Fibroblast of lung (primary cell): Measurements from ENCODE around the gene B3GNT2. TPM values are rescaled to one million over a fixed set of nuclear protein-coding genes. Genes with fewer than 3 reads are reported as not detected.

Experiments used
- DNase-seq, 2 donors: peaks; one replicate each; pipeline versions ENCODE4 v3.0.0 to v3.0.0-alpha.2; 2010; ENCODE audit warnings: low read depth in 2 of 2
- H2AFZ ChIP-seq: 2 replicates; pipeline ENCODE4 v1.5.1; 2012; ENCODE audit warnings: low read length, control low read depth, inconsistent platforms
- H3K27ac ChIP-seq: 2 replicates; pipeline ENCODE4 v1.5.1; 2011; ENCODE audit warnings: low read length, control low read depth; ENCODE audit not compliant: insufficient read depth
- H3K27me3 ChIP-seq: 2 replicates; pipeline ENCODE4 v1.5.1; 2011; ENCODE audit warnings: mild to moderate bottlenecking, low read length; ENCODE audit not compliant: control insufficient read depth, insufficient read depth
- H3K36me3 ChIP-seq: 2 replicates; pipeline ENCODE4 v1.5.1; 2011; ENCODE audit warnings: low read length; ENCODE audit not compliant: control insufficient read depth, insufficient read depth
- H3K4me1 ChIP-seq: 2 replicates; pipeline ENCODE4 v1.5.1; 2011; ENCODE audit warnings: low read length; ENCODE audit not compliant: control insufficient read depth, insufficient read depth; ENCODE audit errors: extremely low read depth
- H3K4me2 ChIP-seq: 2 replicates; pipeline ENCODE4 v1.5.1; 2011; ENCODE audit warnings: low read length, control low read depth; ENCODE audit not compliant: insufficient read depth; ENCODE audit errors: extremely low read depth
- H3K4me3 ChIP-seq, 4 experiments: fragments of 200-600 bp in 1 of 4; sonication (generic) in 1 of 4; replicated peaks in 1 of 4; 2 replicates each; pipeline ENCODE4 v1.5.1; 2011 to 2016; ENCODE audit warnings: low read length in 4 of 4, low read depth in 3 of 4, mild to moderate bottlenecking in 3 of 4, control low read depth in 2 of 4, inconsistent platforms in 1 of 4, mixed read lengths in 1 of 4; ENCODE audit not compliant: insufficient read depth in 1 of 4; ENCODE audit errors: control extremely low read depth in 1 of 4
- H3K79me2 ChIP-seq: 2 replicates; pipeline ENCODE4 v1.5.1; 2012; ENCODE audit warnings: mild to moderate bottlenecking, low read length, inconsistent platforms; ENCODE audit not compliant: control insufficient read depth, insufficient read depth
- H3K9ac ChIP-seq: 2 replicates; pipeline ENCODE4 v1.5.1; 2011; ENCODE audit warnings: mild to moderate bottlenecking, low read length, control low read depth; ENCODE audit not compliant: insufficient read depth
- H3K9me3 ChIP-seq: 2 replicates; pipeline ENCODE4 v1.5.1; 2012; ENCODE audit warnings: low read depth, low read length; ENCODE audit not compliant: control insufficient read depth, insufficient read depth
- H4K20me1 ChIP-seq: 2 replicates; pipeline ENCODE4 v1.5.1; 2011; ENCODE audit warnings: low read length; ENCODE audit not compliant: control insufficient read depth, insufficient read depth; ENCODE audit errors: extremely low read depth
- CTCF ChIP-seq, 2 donors: IDR thresholded peaks in 1 of 2; conservative IDR thresholded peaks in 1 of 2; 1 replicate in 1 of 2; 2 replicates in 1 of 2; pipeline ENCODE4 v1.5.1; 2011 to 2012; ENCODE audit warnings: low read length in 2 of 2, control low read depth in 1 of 2, inconsistent platforms in 1 of 2, low read depth in 1 of 2, mild to moderate bottlenecking in 1 of 2
- EZH2 ChIP-seq: IDR thresholded peaks from 2 replicates; pipeline ENCODE4 v1.5.1; 2012; ENCODE audit warnings: low read length, control low read depth, mild to moderate bottlenecking; ENCODE audit errors: missing control alignments
- polyA plus RNA-seq, 2 donors: library from polyadenylated mRNA; depleted of rRNA in 1 of 2; stranded (reverse) in 1 of 2; unstranded in 1 of 2; fragments of >200 nt; gene quantifications; 2 replicates each; pipeline ENCODE4 v1.2.1, GENCODE V29; 2011 to 2012; ENCODE audit warnings: missing spikeins in 1 of 2
- total RNA-seq: library from RNA; depleted of rRNA; stranded (reverse); fragments of >200 nt; gene quantifications from 2 replicates; pipeline ENCODE4 v1.2.1, GENCODE V29; 2014

The B3GNT2 gene
- total and polyA plus RNA-seq, 2 donors (not counting 1 experiment from before 2014, with no cell fraction given): 13.0 to 13.4 TPM

DNA sequence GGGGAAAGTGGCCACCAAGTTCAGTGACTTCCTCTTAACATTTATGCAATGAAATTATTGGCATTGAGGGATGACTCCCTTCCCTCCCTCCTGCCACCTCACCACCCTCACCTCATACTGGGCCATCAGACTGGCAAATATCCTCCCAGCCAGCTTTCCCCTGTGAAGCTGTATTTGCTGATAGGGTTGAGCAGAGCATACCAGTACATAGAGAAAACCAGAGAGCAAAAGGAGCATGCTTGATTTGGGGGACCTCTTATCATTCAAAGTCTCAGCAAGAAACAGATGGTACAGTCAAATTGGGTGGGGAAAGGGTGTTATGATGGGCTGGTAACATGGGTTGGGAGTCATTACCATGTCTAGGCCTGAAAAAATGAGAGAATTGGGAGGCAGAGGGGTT, 19.1 kb upstream of the B3GNT2 start:
- H3K4me3 ChIP-seq: no peak overlapping the region

DNA sequence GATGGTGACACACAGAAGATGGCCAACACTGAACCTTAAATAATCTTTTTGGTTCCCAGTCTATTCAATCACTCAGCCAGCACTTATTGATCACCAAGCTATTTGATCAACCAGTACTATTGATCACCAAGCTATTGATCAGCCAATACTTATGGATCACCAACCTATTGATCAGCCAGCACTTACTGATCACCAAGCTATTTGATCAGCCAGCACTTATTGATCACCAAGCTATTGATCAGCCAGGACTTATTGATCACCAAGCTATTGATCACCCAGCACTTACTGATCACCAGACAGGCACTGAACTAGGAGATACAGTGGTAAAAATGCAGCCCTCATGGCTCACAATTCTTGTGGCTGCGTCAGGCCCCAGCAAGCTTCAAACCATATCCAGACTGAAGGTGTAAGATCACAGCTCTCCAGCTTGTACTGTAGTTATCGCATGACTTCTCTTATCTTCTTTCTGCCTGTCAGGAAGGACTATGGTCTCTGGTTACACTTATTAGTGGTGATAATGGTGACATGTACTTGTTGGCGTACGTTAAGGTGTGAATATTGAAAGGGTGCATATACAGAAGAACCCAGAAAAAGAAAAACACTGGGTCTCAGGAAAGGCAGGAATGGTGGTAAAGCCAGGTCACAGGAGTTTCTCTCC, 18.4 kb upstream of the B3GNT2 start:
- Histone ChIP-seq H3K4me2 (no peak overlapping the region), H3K9me3 (no peaks in the 10 kb centered on the region), H3K27ac (no peak overlapping the region), H3K4me3 (no peak overlapping the region), H3K4me1 (no peaks in the 10 kb centered on the region), H3K36me3 (no peaks in the 10 kb centered on the region), H3K27me3 (no peaks in the 10 kb centered on the region), H4K20me1 (no peaks in the 10 kb centered on the region), H3K79me2 (no peaks in the 10 kb centered on the region), H3K9ac (no peak overlapping the region), H2AFZ (no peak overlapping the region)
- no peak for DNase-seq
- TF ChIP-seq EZH2 (no peak), CTCF (conservative IDR thresholded peaks at IDR 0.05 in 1 of 2, IDR thresholded peaks at IDR 0.05 in 1 of 2; ENCODE audit: low read depth in 1 of 2, low read length in 2 of 2) (no peak)

More for the DNA sequence above, 19.1 kb upstream of the B3GNT2 start:
- Histone ChIP-seq H3K79me2 (no peaks in the 10 kb centered on the region), H3K9me3 (no peaks in the 10 kb centered on the region), H3K9ac (no peak overlapping the region), H3K4me2 (no peak overlapping the region), H3K36me3 (no peaks in the 10 kb centered on the region), H2AFZ (no peak overlapping the region), H3K27me3 (no peaks in the 10 kb centered on the region), H3K27ac (no peak overlapping the region), H3K4me1 (no peaks in the 10 kb centered on the region), H4K20me1 (no peaks in the 10 kb centered on the region)
- no peak for DNase-seq
- TF ChIP-seq EZH2: no peak
- TF ChIP-seq CTCF (conservative IDR thresholded peaks at IDR 0.05 in 1 of 2, IDR thresholded peaks at IDR 0.05 in 1 of 2; ENCODE audit: low read depth in 1 of 2, low read length in 2 of 2): no peak

DNA sequence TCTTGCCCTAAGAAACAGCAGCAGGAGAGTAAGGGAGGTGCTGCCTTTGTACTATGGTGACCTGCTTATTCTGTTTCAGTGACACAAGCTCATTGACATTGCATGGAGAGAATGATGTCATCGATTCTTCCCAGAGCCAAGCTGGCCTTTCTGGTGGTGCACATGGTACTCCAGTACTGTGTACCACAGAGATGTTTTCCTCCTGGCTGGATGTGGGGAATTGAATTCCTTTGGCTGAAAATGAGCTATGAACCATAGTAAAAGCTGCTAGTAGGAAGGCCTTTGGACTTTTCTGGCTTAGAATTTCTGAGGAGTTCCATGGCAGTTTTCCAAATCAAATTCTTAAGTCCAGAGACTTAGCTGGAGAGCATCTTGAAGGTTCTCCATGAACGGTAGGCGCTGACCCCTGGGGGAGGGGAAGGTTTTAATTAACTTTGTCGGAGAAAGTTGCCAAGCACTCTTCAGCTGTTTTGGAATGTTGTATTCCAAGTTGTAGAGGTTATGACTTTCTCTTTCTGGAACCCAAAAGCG, 17.1 kb upstream of the B3GNT2 start:
- H4K20me1 ChIP-seq: no peaks in the 10 kb centered on the region
- no peaks in the 10 kb centered on the region for H3K36me3 ChIP-seq
- TF ChIP-seq CTCF (conservative IDR thresholded peaks at IDR 0.05 in 1 of 2, IDR thresholded peaks at IDR 0.05 in 1 of 2; ENCODE audit: low read depth in 1 of 2, low read length in 2 of 2) (no peak), EZH2 (no peak)
- H3K27me3 ChIP-seq: no peaks in the 10 kb centered on the region
- H3K9ac ChIP-seq: no peak overlapping the region
- no peaks in the 10 kb centered on the region for H3K4me1 ChIP-seq
- H3K79me2 ChIP-seq: no peaks in the 10 kb centered on the region
- no peak overlapping the region for H3K4me3 ChIP-seq
- no peaks in the 10 kb centered on the region for H3K9me3 ChIP-seq
- no peak overlapping the region for H2AFZ ChIP-seq
- H3K27ac ChIP-seq: no peak overlapping the region
- no peak overlapping the region for H3K4me2 ChIP-seq
- DNase-seq: peak in 1 of 2 donors; percentile 76
